GM23248 (cell line): ENCODE measurements around the gene SH3PXD2A.

Experiments used
- EZH2 ChIP-seq: fragments of 200-600 bp; sonication (generic); IDR thresholded peaks from 2 replicates; pipeline ENCODE4 v1.6.1; 2018; ENCODE audit warnings: antibody characterized with exemption, mild to moderate bottlenecking; ENCODE audit not compliant: insufficient read depth, poor library complexity, severe bottlenecking
- EZH2phosphoT487 ChIP-seq: fragments of 200-600 bp; sonication (generic); IDR thresholded peaks from 2 replicates; pipeline ENCODE4 v1.6.1; 2018; ENCODE audit warnings: antibody characterized with exemption, moderate library complexity, mild to moderate bottlenecking, low read depth; ENCODE audit not compliant: insufficient read depth

DNA sequence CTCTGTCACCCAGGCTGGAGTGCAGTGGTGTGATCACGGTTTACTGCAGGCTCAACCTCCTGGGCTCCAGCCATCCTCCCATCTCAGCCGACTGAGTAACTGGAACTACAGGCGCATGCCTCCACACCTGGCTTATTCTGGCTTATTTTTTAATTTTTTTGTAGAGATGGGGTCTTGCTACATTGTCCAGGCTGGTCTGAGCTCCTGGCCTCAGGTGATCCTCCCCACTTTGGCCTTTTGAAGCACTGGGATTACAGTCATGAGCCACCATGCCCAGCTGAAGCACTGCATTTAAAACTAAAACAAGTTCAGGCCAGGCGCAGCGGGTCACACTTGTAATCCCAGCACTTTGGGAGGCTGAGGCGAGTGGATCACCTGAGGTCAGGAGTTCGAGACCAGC, 8.0 kb downstream of the SH3PXD2A start:
- TF ChIP-seq EZH2: no peak
- TF ChIP-seq EZH2phosphoT487: no peak
